K562 (cell line): ENCODE measurements around the gene CYS1. TPM values are rescaled to one million over a fixed set of nuclear protein-coding genes. Genes with fewer than 3 reads are reported as not detected.

Experiments used
- ASH1L ChIP-seq: fragments of 450-650 bp; IDR thresholded peaks from 2 replicates; pipeline ENCODE4 v1.6.1; 2018; ENCODE audit warnings: borderline replicate concordance, mild to moderate bottlenecking, low read depth; ENCODE audit not compliant: partially characterized antibody
- CAMTA2 ChIP-seq: fragments of 250-450 bp; sonication (Bioruptor Pico); conservative IDR thresholded peaks from 2 replicates; pipeline ENCODE4 v1.5.1; 2022
- ERF ChIP-seq: fragments of 450-650 bp; formaldehyde crosslinking; IDR thresholded peaks from 2 replicates; pipeline ENCODE4 v1.4.0; 2020; ENCODE audit warnings: mild to moderate bottlenecking, mixed read lengths
- NFE2L1 ChIP-seq: fragments of 450-650 bp; IDR thresholded peaks from 2 replicates; pipeline ENCODE4 v1.6.1; 2016; ENCODE audit warnings: missing genetic modification characterization, low read depth, mild to moderate bottlenecking, missing compliant biosample characterization, moderate library complexity, borderline replicate concordance
- NR1H2 ChIP-seq: sonication (generic); formaldehyde crosslinking; IDR thresholded peaks from 2 replicates; pipeline ENCODE4 v1.4.0; 2020; ENCODE audit warnings: mild to moderate bottlenecking, missing genetic modification reagents
- SAP30 ChIP-seq: fragments of 200-600 bp; sonication (generic); IDR thresholded peaks from 2 replicates; pipeline ENCODE4 v1.6.1; 2012; ENCODE audit warnings: borderline replicate concordance, low read depth, mild to moderate bottlenecking, moderate library complexity, low read length, control low read depth, inconsistent platforms; ENCODE audit not compliant: insufficient read depth, poor library complexity, severe bottlenecking
- TAL1 ChIP-seq: fragments of 450-650 bp; IDR thresholded peaks from 2 replicates; pipeline ENCODE4 v1.6.1; 2016; ENCODE audit warnings: mild to moderate bottlenecking
- TCFL5 ChIP-seq: fragments of 250-450 bp; sonication (Bioruptor Pico); conservative IDR thresholded peaks from 2 replicates; pipeline ENCODE4 v1.6.1; 2021; ENCODE audit warnings: mild to moderate bottlenecking, moderate library complexity, matching md5 sums
- ZFX ChIP-seq: sonication (generic); formaldehyde crosslinking; IDR thresholded peaks from 2 replicates; pipeline ENCODE4 v1.8.0; 2022; ENCODE audit warnings: mild to moderate bottlenecking, missing genetic modification reagents, moderate library complexity
- ZNF217 ChIP-seq: sonication (generic); formaldehyde crosslinking; IDR thresholded peaks from 2 replicates; pipeline ENCODE4 v1.8.0; 2022; ENCODE audit warnings: mild to moderate bottlenecking, missing genetic modification reagents
- ZNF79 ChIP-seq: fragments of 250-450 bp; sonication (Bioruptor Pico); IDR thresholded peaks from 2 replicates; pipeline ENCODE4 v1.4.0; 2020; ENCODE audit warnings: low read depth, mild to moderate bottlenecking, moderate library complexity
- ZZZ3 ChIP-seq: fragments of 450-650 bp; IDR thresholded peaks from 2 replicates; pipeline ENCODE4 v1.6.1; 2016; ENCODE audit warnings: antibody characterized with exemption, mild to moderate bottlenecking, moderate library complexity
- polyA plus RNA-seq, 8 experiments: library from polyadenylated mRNA; depleted of rRNA in 4 of 8; stranded (reverse) in 5 of 8; unstranded in 3 of 8; fragments of >200 nt; fragmentation: Nextera tagmentation in 2 of 8; fragmentation: Illumina TruSeq in 1 of 8; extraction: Ambion mirVana in 2 of 8; extraction: Trizol in 1 of 8; gene quantifications; 2 replicates each; pipeline versions ENCODE4 v1.2.1 to v1.2.3, GENCODE V29; 2011 to 2014; ENCODE audit warnings: inconsistent platforms in 1 of 8, missing spikeins in 1 of 8
- total RNA-seq, 7 experiments: library from RNA; depleted of rRNA in 6 of 7; stranded (reverse); fragments of >200 nt in 6 of 7; fragmentation: Illumina TruSeq in 2 of 7; extraction: Trizol in 2 of 7; gene quantifications; 2 replicates each; pipeline versions ENCODE4 v1.2.1 to v1.2.3, GENCODE V29; 2011 to 2021; ENCODE audit warnings: low replicate concordance in 1 of 7
- TF ChIP-seq, protein P1 (sequence below): fragments of 450-650 bp; IDR thresholded peaks from 2 replicates; pipeline ENCODE4 v1.6.1; 2016; ENCODE audit warnings: mild to moderate bottlenecking
- TF ChIP-seq, protein P2 (sequence below): fragments of 200-400 bp; formaldehyde crosslinking; IDR thresholded peaks from 2 replicates; pipeline ENCODE4 v1.6.1; 2017; ENCODE audit warnings: mild to moderate bottlenecking, low read depth, low read length, moderate library complexity

Gene CYS1
- total and polyA plus RNA-seq, 9 of the 15 experiments (the other 6 are each of a cell fraction or from before 2014, with no cell fraction given), result 0.11 to 0.13 TPM; not detected in 7

DNA sequence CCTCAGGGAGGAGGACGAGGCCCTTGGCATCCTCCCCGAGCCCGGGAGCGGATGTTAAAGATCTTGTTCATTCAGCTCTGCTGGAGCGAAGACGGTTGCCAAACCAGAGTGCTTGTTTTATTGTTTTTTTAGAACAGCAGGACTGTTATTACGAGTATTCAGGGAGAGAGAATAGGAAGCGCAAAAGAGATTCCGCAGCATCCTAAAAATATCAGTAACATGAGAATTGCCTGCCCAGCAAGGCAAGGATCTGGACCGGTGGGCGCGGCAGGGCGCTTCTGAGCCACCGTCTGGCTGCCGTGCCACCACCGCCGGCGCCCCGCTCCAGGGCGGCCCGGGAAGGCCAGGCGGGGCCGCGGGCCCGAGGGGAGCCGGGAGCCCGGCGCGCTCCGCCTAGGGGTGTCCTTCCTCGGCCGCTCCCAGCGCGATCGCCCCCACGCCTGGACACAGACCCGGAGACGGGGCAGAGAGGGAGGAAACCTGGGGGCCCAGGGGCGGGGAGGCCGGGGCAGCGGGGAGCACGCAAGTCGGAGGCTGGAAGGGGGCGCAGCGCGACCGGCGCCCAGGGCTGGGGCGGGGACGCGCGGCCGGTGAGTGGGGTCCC is 843 bp downstream of the CYS1 start (continued):
- TF ChIP-seq, protein P1, sequence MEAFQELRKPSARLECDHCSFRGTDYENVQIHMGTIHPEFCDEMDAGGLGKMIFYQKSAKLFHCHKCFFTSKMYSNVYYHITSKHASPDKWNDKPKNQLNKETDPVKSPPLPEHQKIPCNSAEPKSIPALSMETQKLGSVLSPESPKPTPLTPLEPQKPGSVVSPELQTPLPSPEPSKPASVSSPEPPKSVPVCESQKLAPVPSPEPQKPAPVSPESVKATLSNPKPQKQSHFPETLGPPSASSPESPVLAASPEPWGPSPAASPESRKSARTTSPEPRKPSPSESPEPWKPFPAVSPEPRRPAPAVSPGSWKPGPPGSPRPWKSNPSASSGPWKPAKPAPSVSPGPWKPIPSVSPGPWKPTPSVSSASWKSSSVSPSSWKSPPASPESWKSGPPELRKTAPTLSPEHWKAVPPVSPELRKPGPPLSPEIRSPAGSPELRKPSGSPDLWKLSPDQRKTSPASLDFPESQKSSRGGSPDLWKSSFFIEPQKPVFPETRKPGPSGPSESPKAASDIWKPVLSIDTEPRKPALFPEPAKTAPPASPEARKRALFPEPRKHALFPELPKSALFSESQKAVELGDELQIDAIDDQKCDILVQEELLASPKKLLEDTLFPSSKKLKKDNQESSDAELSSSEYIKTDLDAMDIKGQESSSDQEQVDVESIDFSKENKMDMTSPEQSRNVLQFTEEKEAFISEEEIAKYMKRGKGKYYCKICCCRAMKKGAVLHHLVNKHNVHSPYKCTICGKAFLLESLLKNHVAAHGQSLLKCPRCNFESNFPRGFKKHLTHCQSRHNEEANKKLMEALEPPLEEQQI, result no peak
- TF ChIP-seq NR1H2 (CRISPR knock-in tag), result no peak
- TF ChIP-seq NFE2L1 (tag), result no peak
- TF ChIP-seq ZFX (CRISPR knock-in tag), result 0 out of 2 replicates have a peak, but pooled peaks have one; percentile 4
- TF ChIP-seq, protein P2, sequence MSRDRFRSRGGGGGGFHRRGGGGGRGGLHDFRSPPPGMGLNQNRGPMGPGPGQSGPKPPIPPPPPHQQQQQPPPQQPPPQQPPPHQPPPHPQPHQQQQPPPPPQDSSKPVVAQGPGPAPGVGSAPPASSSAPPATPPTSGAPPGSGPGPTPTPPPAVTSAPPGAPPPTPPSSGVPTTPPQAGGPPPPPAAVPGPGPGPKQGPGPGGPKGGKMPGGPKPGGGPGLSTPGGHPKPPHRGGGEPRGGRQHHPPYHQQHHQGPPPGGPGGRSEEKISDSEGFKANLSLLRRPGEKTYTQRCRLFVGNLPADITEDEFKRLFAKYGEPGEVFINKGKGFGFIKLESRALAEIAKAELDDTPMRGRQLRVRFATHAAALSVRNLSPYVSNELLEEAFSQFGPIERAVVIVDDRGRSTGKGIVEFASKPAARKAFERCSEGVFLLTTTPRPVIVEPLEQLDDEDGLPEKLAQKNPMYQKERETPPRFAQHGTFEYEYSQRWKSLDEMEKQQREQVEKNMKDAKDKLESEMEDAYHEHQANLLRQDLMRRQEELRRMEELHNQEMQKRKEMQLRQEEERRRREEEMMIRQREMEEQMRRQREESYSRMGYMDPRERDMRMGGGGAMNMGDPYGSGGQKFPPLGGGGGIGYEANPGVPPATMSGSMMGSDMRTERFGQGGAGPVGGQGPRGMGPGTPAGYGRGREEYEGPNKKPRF, result no peak
- no peak for TF ChIP-seq CAMTA2 (CRISPR knock-in tag)
- no peak for TF ChIP-seq ZNF217 (CRISPR knock-in tag)
- TF ChIP-seq SAP30, result no peak
- no peak for TF ChIP-seq TAL1
- no peak for TF ChIP-seq ERF (CRISPR knock-in tag)
- TF ChIP-seq ZNF79 (CRISPR knock-in tag), result no peak
- no peak for TF ChIP-seq TCFL5 (CRISPR knock-in tag)
- no peak for TF ChIP-seq ZZZ3
- TF ChIP-seq ASH1L, result no peak
